Measurements from ENCODE around the gene LENEP.

Gene LENEP

DNA sequence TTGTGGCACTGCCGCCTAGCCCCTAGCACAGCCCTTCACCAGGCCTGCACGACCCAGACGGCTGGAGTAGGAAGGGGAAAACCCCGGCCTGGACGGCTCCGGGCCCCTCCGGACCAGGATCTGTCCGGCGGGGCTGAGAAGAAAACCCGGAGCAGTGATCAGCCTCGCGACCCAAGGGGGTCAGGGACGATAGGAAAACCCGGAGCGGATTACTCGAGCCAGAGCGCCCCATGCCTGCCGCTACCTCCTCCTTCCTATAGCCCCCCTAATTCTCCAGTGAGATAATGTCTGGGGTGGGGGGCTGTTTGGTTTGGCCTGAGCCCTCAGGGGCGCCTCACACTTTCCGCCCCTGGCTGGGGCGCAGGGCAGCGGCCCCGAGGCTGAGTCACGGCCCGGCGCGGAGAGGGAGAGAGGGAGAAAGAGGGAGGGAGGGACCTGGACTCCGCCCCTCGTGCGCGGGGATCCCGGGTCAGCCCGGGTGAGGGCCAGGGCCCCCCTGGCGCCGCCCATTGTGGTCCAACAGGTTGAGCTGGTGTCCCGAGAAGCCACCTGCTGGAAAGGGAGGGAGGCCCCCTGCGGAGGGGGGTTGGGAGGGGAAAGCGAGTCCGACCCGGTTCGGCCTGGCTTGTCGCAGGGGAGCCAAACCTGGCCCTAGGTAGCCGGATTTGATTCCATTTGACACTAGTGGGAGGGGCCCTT is 7.5 kb downstream of the LENEP start:
- peak; percentile 93 for DNase-seq

DNA sequence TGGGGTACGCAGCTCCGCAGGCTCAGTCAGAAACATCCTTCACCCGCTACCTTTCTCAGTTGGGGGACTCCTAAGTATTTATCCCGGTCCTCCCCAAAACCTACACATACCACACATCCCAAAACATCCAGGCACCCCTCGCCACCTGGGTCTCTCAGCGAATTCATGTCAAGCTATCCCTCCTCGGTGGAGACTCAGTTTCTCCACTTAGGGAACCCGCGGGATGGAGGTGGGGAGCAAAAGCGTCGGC is 8.0 kb downstream of the LENEP start:
- DNase-seq = no peak

DNA sequence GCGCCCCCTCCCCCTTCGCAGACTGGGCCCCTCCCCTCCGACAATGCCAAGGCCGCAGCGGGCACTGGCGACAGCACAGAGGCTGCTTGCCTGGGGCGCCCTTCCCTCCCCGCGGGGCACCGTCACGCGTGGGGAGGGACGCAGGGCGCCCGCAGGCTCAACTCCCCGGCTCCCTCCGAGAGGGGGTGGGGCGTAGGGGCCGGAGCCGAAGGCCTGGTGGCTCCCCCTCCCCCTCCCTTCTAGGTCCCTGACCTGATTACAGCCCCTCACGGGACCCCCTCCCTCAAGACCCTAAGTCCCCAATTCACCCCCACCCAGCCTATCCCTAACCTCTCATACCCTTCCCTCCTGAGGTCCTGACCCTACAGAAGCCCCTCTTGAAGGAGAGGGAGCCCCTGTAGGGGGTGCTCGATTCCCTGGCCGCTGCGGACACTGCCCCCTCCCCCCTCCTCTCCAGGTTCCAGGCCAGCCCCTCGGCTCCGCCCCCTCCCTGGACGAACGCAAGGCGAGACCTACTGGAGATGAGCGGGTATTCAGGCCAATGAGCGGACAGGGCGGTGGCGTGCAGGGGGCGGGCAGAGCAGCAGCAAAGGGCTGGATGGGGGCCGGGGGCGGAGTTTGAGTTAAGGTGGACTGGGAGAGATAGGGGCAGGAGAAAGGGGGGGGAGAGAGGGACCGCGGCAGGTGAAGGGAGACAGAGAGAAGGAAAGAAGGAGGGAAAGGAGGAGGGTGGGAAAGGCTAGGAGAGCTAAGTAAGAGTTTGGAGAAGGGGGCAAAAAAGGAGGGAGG is 8.5 kb downstream of the LENEP start:
- peak; percentile 95 for DNase-seq

DNA sequence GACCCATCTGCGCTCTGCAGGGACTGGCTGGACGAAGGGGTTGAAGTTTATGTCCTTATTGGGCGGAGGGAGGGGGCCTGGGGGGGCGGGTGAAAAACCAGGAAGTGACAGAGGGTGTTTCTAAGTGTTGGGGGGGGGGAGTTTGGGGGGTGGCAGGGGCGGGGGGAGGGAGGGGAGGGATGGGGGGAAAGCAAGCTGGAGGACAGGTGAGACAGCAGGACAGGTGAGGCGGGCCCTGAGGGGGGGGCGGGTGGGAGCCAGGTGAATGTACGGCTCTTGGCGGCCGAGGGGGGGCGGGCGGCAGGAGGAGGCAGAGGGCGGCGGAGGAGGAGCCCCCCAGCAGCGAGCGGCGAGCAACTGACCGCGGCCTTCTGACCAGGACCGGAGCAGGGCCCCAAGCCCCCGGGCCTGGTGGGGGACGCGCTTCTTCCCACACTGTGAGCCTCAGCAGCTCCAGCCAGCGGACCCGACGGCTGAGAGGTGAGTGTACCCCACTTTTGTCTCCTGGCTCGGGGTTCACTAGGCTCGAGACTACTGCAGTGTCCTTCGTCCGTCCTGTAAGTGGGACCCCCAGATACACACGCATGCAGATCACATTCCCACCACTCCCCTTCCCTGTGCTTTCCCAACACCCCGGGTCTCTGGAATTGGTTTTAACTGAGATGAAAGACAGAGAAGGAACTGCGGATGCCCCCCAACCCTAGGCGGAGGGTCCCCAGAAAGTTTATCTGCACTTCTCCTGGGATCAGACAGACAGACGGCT is 9.3 kb downstream of the LENEP start, which contains the start of gene ZBTB7B:
TSS of gene ZBTB7B (plus strand) at position 339 of the 763 bp plus-strand sequence. CDS start 11,859 bp downstream, outside the sequence.
- DNase-seq = no peak

DNA sequence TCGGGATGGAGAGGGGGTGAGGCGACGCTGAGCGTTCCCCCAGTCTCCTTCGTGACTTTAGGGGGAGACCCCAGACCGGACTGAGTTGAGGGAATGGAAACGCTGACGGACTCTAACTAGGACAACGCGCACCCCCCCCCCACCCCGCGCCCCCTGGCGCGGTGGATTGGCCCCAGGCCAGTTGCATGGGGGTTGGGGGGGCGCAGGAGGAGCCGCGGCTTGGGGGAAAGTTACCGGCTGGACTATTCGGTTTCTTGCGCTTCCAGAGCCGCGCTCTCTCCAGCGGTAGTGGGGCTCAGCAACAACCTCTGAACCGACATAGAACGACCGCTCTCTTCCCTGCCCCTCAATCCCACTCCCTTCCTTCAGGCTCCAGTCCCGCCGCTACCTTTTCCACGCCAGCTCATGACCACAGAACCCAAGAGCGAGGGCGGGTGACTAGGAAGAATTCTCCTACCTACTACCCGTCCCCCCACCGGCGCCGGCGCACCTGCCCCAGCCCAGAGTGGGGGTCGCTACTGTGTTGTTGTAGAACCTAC is 9.9 kb downstream of the LENEP start:
- DNase-seq = no peak

DNA sequence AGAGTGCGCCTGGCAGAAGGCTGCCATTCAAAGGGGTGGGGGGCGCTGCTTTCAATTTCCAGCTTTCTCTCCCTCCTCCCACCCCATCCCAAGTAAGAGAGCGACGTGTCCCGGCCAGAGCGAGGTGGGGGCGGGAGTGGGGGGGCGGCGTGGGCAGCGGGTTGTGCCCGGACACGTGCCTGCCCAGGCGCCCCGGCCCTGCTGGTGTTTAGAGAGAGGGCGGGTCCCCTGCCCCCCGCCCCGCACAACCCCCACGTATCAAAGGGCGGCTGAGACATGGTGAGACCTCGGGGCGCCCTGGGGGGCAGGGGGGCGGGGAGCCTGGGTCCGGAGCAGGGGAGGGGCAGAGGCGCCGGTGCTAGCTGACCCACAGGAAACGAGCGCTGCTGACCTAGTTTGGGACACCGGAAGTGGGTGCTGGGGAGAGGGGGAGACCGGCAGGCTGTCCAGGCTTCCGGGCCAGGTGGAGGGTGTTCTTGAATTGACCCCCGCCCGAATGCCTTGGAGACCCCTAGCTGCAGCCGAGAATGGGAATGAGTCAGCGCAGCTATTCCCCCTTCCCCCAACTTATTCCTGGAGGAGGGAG is 10.5 kb downstream of the LENEP start:
- DNase-seq = no peak

DNA sequence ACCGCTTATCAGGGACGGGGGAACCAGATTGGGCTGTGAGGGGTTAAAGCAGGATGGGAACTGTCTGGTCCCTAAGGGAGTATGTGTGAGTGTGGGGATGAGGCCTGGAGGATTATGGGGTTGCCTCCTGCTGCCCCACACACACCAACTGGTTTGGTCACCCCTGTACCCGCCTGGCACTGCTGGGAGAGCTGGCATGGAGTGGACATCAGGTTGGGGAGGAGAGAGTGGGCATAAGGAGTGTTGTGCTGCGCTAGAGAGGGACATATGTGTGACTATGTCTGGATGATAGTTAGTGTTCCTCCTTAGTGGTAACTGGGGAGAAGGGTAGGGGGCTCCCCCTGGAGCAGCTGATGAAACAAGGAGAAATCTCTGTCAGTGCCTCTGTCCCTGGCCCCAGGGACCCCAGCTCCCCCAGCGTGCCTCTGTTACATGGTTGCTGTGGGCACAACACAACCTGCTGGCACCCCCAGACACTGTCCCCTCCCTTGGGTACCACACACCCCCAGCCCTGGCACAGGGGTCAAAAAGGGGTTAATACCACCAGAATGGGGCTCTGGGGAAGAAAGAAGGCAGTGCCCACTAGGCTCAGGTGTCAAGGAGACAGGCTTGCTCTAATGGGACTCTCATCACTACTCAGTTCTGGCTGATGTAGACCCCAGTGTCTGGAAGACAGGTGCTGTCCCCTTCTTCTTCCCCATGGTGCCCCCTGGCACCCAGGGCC is 11.1 kb downstream of the LENEP start:
- no peak for DNase-seq

DNA sequence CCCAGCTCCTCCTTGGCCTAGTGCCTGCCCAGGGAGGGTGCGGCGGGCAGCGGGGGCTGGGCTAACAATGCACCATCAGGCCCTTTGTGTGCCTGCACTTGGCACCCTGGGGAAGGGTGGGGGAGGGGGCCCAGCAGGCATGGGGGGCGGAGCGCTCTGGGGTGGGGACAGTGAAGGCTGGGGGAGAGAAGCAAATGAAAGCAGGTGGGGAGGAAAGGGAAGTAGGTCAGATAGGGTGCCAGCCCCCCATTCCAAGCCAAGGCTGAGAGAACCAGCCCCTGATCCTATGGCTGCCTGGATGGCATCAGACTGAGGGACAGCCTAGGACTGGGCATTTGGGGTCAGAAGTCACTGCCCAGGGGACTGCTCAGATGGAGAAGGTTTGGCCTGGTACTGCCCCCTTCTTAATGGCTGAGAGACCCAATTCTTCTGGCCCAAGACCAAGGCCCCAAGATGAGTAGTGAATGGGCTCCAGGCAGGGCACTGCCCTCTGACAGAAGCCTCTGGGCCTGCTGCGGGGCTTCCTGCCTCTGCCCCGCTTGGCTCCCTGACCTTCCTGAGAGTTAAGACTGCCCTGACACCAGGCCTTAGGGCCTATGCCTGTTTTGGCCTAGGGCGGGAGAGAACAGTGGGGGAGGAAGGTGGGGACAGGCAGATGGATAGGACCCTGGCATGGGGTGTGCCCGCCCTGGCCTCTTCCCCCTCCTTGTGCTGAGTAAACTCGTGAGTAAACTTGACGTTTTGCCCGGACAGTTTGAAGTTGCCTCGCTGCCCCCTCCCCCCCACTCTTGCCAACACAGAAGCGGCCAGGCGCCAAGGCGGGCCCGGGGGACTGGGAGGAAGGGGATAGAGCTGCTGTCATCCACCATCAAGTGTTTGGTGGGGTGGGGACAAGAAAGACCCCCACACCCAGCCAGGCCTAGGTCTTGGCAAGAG is 12.0 kb downstream of the LENEP start:
- no peak for DNase-seq

DNA sequence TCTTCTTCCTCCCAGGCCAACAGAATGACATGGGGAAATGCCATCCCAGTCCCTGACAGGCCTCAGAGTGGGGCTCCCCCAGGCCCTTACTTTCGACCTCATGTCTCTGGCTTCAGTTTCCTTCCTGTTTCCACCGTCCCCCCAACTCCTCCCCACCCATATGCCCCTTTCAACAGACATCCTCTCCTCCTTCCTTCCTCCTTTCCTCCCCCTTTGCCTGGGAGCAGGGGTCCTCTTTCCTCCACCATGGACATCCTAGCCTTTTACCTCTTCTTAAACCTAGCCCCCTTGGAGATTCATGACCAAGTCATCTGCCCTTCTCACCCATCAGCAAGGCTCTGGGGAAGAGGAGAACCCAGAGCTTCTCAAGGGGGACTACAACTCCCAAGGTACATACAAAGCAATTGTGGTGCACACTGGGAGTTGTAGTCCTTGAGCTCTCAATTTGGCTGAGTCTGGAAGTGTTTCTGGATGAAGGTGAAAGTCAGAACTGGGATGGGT is 13.3 kb downstream of the LENEP start:
- peak; percentile 79 for DNase-seq

DNA sequence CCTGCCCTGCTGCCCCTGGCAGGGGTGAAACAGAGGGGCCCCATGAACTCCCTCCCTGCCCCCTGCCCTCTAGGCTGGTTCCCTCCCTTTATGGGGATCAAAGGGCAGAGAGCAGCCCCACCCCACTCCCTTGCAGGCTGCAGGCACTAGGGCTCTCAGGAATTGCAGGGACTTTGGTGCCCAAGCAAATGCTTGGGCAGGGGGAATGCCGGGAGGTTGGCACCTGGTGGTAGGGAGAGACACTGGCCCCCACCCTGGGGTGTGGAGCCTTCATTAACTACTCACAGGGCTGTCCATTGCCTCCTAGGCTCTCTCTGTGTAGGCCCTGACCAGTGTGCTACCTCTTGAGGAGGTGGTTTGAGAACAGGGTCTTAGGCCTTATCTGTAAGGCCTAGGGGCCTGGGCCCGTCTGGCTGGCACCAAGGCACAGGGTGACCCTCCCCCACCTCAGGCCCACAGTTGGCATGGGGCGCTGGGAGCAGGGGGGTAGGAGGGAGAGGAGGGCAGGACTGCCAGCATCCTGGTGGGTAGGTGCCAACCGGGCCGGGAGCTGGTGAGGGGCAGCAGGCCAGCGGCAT is 14.0 kb downstream of the LENEP start:
- no peak for DNase-seq

DNA sequence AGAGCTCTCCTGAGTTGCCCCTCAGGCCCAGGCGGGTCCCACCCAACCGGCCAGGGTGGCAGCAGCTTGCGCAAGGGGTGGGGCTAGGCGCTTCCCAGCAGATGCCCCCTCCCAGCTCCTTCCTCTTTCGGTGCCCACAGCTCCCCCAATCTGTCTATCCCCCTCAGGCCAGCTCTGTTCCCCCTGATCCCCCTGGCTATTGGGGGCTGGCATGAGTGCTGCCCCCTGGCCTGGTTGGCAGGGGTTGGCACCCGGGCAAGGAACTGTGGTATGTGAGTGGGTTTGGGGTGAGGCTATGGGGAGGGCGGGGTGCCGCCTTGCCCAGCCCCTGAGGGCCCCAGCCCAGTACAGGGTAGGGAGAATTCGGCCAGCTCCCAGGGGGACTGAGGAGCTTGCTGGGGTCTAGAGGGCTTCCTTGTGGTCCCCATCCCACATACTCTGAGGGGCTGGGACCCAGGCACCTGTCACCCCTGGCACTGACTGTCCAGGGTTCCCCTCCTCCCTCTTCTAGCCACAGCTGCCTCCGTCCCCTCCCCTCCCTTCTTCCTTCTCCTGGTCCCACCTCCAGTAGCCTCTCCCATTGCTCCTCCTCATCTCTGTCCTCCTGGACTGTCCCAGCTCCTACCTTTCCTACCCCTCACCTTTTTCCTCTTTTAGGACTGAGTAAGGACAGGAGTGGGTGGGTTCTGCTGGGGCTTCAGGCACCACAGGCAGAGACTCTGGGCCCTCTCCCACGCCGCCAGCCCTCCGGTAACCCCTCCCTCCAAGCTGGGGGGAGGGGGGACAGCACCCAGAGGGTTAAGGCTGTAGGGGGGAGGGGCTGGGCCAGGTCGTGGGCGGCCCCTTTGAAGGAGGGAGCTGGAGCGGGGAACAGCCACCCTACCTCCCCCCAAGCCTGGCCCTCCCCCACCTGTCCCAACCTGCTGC is 14.9 kb downstream of the LENEP start:
- DNase-seq = no peak

DNA sequence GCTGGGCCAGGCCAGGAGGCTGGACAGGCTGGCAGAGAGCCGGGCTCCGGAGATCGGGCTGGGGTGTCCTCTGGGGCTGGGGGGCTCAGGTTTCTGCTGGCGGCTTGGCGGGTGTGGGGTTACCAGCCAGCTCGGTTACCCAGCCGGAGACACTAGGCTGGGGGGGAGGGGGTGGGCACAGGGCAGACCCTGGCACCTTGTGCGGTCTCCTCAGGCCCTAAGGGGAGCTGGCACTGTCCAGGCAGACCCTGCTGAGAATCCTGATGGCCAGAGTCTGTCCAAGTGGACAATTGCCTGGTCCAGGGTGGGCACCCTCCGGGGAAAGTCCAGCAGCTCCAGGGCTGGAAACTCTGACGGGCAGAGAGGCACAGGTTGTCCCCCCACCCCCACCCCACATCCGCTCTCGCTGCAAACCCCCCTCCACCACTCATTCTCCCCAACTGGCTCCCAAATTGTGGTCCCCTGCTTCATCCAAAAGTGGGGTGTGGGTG is 15.9 kb downstream of the LENEP start:
- no peak for DNase-seq

DNA sequence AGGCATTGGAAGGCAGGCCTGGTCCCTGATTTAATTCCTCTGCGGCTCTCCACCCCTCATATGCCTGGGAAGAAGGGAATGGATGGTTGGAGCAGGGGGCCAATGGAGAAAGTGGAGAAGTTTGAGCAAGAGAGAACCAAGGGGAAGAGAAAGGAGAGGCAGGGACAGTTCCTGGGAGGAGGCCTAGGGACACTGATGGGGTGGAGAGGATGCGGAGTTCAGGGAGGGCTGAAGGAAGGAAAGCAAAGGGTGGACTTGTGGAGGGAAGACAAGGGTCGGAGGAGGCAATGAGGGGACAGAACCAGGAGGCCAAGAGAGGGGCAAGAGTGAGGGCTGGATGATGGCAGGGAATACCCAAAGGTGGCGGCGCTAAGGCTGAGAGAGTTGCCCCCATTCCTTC is 16.4 kb downstream of the LENEP start:
- DNase-seq = no peak

DNA sequence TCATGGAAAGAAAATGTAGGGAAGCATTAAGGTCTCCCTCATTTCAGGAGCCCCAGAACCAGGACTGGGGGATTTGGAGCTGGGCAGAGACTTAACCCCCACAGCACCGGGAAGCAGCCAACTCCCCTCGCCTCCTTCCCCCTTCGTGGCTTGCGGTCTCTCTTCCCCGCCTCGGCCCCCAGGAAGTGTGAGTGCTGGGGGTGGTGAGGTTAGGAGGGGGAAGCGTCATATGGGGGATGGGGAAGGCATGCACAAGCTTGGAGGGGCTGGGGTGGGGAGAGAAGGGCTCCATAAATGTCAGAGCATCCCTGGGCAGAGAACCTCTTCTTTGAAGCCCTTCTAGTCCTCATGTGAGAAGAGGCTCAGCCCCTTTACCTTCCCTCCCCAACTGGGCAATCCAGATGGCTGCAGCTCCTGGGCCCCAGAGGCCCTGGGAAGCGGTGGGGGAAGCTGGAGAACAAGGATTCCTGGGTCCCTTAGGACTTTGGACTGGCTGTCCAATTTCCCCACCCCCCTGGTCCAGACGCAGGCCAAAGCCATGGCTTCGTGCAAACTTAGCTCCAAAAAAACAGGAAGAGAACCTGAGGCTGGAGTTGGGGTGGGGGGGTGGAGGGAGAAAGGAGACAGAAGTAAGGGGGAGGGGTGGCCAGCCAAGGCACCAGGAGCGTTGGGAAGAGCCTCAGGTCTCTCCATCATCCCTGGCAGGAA is 17.0 kb downstream of the LENEP start:
- no peak for DNase-seq

DNA sequence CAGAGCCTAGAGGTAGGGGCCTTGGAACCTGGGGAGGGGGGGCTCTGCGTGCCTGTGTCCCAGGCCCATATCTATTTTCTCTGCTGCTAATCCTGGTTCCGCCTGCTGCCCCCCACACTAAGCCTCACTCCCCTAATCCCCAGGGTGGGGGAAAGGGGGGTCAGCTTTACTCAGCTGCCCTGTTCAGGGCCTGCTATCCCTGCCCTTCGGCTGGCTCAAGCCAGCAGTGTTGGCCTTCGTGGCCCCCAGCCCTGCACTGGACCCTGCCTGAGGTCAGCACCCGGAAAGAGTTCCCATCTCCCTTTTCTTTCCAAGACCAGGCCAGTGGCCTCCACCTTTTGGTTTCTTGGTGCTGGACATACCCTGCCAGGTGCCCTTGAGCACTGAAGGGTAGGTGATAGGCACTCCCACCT is 17.6 kb downstream of the LENEP start:
- DNase-seq = no peak

DNA sequence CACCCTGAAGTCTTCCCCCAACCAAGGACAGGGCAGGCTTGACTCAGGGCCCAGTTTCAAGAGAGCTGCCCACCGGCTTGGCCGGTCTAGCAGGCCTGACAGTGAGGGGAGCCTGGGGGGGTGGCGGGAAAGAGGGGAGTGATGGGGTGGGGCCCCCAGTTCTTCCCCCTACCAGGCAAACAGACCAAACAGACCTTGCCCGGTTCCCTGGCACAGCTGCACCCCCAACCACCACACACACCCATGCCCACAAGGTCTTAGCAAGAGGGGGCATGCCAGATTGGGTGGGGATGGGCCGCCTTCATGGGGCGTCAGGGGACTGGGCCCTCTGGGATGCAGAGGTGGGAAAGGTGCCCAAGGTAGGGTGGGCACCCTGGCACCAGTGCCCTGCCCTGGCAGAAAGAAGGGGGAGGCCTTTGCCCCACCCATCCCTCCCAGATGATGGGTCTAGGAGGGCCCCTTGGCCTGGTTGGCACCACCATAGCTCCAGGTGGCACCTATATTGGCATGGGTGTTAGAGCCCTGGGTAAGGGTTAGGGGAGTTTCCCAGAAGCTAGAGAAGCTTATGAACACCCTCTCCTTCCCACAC is 18.1 kb downstream of the LENEP start:
- no peak for DNase-seq

DNA sequence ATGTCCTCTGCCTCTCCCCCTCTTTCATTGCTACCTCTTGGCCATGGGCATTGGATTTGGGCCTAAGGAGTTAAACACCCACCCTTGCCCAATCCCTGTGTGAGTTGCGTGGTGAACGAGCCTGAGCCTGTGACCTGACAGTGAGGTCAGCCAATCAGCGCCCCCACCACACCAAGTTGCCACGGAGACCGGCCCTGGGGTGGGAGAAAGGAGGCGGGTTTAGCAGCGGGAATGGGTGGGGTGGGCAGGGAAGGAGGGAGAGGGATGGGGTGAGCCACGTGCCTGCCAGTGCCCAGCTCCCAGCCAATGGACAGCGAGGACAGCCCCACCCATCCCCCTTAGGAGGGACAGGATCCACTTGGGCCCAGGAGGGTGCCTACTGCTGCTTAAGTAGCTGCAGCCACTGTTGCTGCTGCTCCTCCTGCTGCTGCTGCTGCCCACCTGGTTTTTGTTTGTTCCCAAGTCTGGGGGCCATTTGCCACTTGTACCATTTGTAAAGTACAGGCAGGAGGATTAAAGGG is 18.7 kb downstream of the LENEP start:
- DNase-seq = no peak
